ENCODE results near the gene ZNF80.

ZNF80 gene

GRCh38 chr3:114218578-114219185 is 18.7 kb downstream of the ZNF80 start:
- DNase-seq, result no peak

- DNase-seq, result no peak
Observed at GRCh38 chr3:114218006-114218405, 19.4 kb downstream of the ZNF80 start.

GRCh38 chr3:114217266-114217665 is 20.1 kb downstream of the ZNF80 start:
- DNase-seq, result no peak

- DNase-seq, result no peak
Observed at GRCh38 chr3:114216186-114216970, 21.0 kb downstream of the ZNF80 start.

GRCh38 chr3:114214542-114215341 is 22.6 kb downstream of the ZNF80 start:
- DNase-seq, result no peak

- DNase-seq, result no peak
Observed at GRCh38 chr3:114213627-114214541, 23.5 kb downstream of the ZNF80 start.

GRCh38 chr3:114213292-114213626 is 24.1 kb downstream of the ZNF80 start:
- no peak for DNase-seq

GRCh38 chr3:114212646-114213045 is 24.7 kb downstream of the ZNF80 start:
- no peak for DNase-seq

GRCh38 chr3:114207768-114208167 is 29.6 kb downstream of the ZNF80 start:
- no peak for DNase-seq

GRCh38 chr3:114206342-114206741 is 31.0 kb downstream of the ZNF80 start:
- DNase-seq, result no peak

- DNase-seq, result no peak
Observed at GRCh38 chr3:114205541-114205940, 31.8 kb downstream of the ZNF80 start.

GRCh38 chr3:114194750-114195149 is 42.6 kb downstream of the ZNF80 start:
- DNase-seq, result no peak

GRCh38 chr3:114192136-114192535 is 45.2 kb downstream of the ZNF80 start:
- DNase-seq, result no peak

- no peak for DNase-seq
Observed at GRCh38 chr3:114186501-114186900, 50.9 kb downstream of the ZNF80 start.

All from 8988T (cell line).